GM15510 (cell line): ENCODE data around the gene PLA2G1B.
A peak's percentile ranks its signal among the peaks of the same experiment; 100 is the strongest.

Source experiments
- POLR2A ChIP-seq: IDR thresholded peaks from 3 replicates; pipeline ENCODE4 v1.6.1; 2011; ENCODE audit warnings: borderline replicate concordance; ENCODE audit not compliant: insufficient read length; ENCODE audit errors: extremely low read depth

PLA2G1B gene

DNA sequence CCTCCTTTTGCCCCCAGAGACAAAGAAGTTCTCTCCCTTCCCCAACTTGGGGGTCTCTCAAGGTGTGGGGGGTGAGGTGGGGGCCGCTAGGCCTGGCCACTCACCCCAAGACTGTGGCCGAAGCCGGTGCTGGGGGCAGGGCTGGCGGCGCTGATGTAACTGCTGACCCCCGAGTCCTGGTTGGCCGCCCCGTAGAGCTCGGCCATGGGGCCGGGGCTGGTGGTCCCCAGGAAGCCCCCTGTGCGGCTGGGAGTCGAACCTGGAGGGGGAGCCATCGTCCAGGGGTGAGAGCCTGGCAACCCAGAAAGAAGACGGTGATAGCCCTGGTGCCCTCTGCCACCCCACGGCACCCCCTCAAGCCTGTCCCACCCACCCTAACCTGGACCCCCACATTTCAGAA is 18.5 kb upstream of the PLA2G1B start:
- TF ChIP-seq POLR2A, result no peak

DNA sequence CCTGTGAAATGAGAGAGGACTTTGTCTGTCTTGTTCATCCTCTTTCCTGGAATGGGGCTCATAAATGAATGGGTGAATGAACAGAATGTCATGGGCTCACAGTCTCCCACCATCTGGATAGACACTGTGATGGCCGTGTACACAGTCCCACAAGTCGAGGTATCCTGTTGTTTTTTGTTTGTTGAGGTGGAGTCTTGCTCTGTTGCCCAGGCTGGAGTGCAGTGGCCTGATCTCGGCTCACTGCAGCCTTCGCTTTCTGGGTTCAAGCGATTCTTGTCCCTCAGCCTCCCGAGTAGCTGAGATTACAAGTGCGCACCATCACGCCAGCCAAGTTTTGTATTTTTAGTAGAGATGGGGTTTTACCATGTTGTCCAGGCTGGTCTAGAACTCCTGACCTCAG is 16.1 kb upstream of the PLA2G1B start:
- no peak for TF ChIP-seq POLR2A

DNA sequence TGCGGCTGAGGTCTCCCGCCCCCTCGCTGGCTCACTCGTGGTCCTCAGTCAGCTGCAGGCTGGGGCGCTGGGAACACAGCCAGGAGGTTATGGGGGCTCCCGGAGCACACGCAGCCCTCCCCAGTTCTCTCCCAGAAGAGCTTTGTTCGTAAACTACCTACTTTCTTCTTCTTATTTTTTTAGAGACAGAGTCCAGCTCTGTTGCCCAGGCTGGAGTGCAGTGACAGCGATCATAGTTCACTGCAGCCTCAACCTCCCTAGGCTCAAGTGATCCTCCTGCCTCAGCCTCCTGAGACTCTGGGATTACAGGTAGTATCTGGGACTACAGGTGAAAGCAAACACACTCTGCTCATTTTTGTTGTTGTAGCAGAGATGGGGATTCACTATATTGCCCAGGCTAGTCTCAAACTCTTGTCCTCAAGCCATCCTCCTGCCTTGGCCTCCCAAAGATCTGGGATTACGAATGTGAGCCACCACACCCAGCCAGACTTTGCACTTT is 15.5 kb upstream of the PLA2G1B start:
- TF ChIP-seq POLR2A, result no peak

DNA sequence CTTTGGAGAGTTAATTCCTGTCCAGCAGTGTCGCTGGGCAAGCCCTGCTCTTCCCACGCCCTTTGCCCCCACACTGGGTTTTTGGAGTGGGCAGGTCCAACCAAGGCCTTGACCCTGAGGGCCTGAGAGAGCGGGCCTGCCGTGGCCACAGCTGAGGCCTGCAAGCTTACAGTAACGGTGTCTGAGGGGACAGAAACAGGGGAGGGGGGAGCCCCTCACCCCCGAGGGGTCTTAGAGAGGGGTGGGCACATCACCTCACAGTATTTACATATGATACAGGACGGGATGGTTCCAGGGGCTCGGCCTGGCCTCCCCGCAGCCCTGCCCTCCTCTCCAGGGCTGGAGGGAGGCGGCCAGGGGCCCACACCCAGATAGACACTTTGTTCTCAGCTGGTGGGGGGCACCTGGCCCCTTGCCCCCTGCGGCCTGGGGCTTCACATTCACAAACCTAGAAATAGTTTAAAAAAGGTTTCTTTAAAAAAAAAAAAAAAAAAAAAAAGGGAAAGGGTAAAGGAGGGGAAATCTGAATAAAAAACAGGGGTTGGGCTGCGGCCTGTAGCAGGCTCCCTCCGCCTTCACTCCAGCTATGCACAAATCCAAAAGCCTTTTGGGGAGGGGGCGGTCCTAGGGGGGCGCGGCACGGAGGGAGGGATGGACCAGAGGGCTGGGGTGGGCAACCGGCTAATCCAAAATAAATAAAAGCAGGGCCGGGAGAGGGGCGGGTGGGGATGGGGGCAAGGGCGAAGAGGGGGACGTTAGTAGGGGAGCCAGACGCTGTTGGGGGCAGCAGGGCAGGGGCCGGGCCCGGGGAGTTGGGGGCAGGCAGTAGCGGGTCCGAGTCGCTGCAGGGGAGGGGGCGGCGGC is 14.8 kb upstream of the PLA2G1B start:
- no peak for TF ChIP-seq POLR2A

DNA sequence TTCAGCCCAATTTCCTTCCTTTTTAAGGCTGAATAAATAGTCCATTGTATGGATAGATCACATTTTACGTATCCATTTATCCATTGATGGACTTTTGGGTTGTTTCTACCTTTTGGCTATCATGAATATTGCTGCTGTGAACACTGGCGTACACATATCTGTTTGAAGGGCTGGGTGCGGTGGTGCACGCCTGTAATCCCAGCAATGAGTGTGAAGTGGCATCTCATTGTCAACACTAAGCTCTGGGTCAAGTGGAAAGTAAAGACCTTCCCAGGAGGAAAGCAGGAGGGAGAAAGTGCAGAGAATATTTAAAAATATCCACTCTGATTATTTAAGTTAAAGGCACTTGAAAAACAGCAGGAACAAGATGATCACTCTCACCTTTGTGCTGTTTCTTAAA is 11.7 kb upstream of the PLA2G1B start:
- TF ChIP-seq POLR2A, result no peak

DNA sequence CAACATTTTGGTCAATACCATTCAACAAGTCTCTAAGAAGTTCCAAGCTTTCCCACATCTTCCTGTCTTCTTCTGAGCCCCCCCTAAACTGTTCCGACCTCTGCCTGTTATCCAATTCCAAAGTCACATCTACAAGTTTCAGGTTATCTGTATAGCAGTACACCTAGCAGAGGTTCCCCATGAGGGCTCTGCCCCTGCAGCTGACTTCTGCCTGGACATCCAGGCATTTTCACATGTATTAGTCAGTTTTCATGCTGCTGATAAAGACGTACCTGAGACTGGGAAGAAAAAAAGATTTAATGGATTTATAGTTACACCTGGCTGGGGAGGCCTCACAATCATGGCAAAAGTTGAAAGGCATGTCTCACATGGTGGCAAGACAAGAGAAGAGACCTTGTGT is 10.2 kb upstream of the PLA2G1B start:
- no peak for TF ChIP-seq POLR2A

DNA sequence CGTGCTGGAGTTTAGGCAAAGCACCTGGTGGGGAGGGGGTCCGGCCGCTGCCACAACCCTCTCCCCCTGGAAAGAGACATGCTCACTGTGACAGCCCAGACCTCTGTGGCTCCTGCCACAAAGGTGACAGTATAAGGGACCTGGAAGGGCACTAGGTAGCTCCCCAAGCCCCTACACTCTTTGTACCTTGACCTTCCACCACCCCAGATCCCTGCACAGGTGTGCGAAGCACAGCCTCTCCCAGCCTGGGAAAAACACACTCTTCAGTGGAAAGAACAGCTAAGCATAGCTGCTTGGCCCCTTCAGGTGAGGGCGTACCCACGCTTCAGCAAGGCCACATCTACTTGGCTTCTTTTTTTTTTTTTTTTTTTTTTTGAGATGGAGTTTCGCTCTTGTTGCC is 4.9 kb upstream of the PLA2G1B start:
- TF ChIP-seq POLR2A, result no peak

- TF ChIP-seq POLR2A, result no peak
Observed at GRCh38 chr12:120332041-120332440, 4.5 kb upstream of the PLA2G1B start.

- TF ChIP-seq POLR2A, result no peak
Observed at GRCh38 chr12:120331390-120331789, 3.8 kb upstream of the PLA2G1B start.

GRCh38 chr12:120328228-120328627 is 649 bp upstream of the PLA2G1B start:
- TF ChIP-seq POLR2A, result no peak

DNA sequence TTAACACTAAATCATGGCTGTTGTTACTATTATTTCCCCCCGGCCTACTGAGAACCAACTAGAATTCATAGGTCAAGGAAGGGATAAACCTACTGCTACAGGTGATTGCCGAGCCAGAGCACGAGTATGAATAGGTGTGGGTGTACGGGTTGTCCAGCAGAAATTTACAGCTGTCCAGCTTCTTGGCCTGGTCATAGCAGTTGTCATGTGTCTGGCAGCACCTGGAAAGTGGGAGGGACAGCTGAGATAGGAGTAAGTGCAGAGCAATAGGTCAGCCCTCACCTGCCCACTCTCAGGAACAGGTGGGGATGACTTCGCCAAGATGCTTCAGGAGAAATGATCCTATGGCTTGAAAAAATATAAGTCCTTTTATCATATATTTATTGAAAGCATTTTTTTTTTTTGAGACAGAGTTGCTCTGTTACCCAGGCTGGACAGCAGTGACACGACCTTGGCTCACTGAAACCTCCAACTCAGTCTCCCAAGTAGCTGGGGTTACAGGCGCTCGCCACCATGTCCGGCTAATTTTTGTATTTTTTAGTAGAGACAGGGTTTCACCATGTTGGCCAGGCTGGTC is 2.6 kb downstream of the PLA2G1B start:
- TF ChIP-seq POLR2A, result no peak

DNA sequence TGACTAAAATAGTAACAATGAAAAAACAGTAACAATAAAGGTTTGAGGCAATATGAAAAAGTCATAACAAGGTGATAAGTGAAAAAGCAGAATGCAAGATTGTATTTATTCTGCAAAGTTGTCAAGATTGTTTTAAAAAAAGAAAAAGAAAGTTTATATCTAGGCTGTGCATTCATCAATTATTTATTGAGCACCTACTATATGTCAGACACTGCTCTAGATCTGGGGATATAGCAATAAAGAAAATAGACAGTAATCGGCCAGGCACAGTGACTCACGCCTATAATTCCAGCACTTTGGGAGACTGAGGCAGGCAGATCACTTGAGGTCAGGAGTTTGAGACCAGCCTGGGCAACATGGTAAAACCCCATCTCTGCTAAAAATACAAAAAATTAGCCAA is 3.8 kb downstream of the PLA2G1B start:
- no peak for TF ChIP-seq POLR2A

- no peak for TF ChIP-seq POLR2A
Observed at GRCh38 chr12:120321382-120322202, 6.0 kb downstream of the PLA2G1B start.

- peak; percentile 95 for TF ChIP-seq POLR2A
Observed at GRCh38 chr12:120317224-120318105, 10.1 kb downstream of the PLA2G1B start.

DNA sequence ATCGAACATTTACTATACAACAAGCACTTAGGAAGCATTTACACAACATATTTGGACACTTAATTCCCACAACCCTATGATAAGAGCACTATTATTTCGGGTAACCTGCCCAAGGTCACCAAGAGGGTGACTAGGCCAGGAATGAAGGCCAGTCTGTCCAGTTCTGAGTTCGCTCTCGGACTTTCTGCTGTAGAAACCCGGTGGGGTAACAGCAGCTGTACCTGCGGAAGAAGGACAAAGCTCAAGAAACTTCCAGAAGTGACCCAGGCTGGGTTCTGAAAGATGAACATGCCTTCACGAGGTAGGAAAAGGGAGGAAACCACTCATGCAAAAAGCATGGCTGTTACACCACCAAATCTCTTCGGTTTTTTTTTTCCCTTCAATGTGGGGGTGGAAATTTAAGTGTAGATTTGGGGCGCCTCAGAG is 10.8 kb downstream of the PLA2G1B start:
- no peak for TF ChIP-seq POLR2A

- TF ChIP-seq POLR2A, result no peak
Observed at GRCh38 chr12:120314220-120314619, 13.4 kb downstream of the PLA2G1B start.
